Body of pancreas (tissue), 4 donors: ENCODE measurements around the gene RIPOR1.

Source experiments
- CTCF ChIP-seq, 7 experiments: fragments of 450-650 bp in 4 of 7; fragments of 200-600 bp in 3 of 7; sonication (generic) in 3 of 7; IDR thresholded peaks; one replicate each; pipeline ENCODE4 v1.5.1; 2016 to 2019; ENCODE audit warnings: antibody characterized with exemption in 7 of 7
- POLR2A ChIP-seq, 3 donors: fragments of 450-650 bp; IDR thresholded peaks; one replicate each; pipeline ENCODE4 v1.6.1; 2016; ENCODE audit warnings: antibody characterized with exemption in 3 of 3, mild to moderate bottlenecking in 2 of 3

- TF ChIP-seq CTCF (IDR thresholded peaks at IDR 0.05) = no peak
- TF ChIP-seq POLR2A (IDR thresholded peaks at IDR 0.05) = no peak
Observed at GRCh38 chr16:67486805-67487204, 41.8 kb upstream of the RIPOR1 start.
